ENCODE data around the gene RBP7.

Gene RBP7

GRCh38 chr1:10057796-10058195 lies 60.8 kb downstream of the RBP7 start:
- no peak overlapping the region for H3K4me3 ChIP-seq (replicated peaks in 1 of 2; ENCODE audit: low read depth in 2 of 2, low read length in 2 of 2)
- TF ChIP-seq, protein P1, sequence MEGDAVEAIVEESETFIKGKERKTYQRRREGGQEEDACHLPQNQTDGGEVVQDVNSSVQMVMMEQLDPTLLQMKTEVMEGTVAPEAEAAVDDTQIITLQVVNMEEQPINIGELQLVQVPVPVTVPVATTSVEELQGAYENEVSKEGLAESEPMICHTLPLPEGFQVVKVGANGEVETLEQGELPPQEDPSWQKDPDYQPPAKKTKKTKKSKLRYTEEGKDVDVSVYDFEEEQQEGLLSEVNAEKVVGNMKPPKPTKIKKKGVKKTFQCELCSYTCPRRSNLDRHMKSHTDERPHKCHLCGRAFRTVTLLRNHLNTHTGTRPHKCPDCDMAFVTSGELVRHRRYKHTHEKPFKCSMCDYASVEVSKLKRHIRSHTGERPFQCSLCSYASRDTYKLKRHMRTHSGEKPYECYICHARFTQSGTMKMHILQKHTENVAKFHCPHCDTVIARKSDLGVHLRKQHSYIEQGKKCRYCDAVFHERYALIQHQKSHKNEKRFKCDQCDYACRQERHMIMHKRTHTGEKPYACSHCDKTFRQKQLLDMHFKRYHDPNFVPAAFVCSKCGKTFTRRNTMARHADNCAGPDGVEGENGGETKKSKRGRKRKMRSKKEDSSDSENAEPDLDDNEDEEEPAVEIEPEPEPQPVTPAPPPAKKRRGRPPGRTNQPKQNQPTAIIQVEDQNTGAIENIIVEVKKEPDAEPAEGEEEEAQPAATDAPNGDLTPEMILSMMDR (IDR thresholded peaks at IDR 0.05; ENCODE audit: low read depth, low read length), result no peak
- no peak for DNase-seq (ENCODE audit: low read depth in 2 of 2)

DNA sequence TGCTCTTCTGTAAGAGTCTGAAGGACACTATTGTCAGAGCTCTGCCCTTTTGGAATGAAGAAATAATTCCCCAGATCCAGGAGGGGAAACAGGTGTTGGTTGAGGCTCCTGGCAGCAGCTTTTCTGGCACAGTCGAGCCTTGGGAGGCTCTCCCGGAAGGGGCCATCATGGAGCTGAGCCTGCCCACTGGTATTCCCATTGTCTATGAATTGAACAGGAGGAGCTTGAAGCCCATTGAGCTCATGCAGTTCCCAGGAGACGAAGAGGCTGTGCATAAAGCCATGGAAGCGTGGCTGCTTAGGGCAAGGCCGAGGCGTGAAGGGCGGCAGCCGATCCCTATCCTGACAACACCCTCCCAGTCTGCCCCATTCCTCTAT lies 62.3 kb downstream of the RBP7 start:
- TF ChIP-seq, protein P1 (IDR thresholded peaks at IDR 0.05; ENCODE audit: low read depth, low read length), result no peak
- no peak overlapping the region for H3K4me3 ChIP-seq (replicated peaks in 1 of 2; ENCODE audit: low read depth in 2 of 2, low read length in 2 of 2)
- DNase-seq (ENCODE audit: low read depth in 2 of 2), result no peak

DNA sequence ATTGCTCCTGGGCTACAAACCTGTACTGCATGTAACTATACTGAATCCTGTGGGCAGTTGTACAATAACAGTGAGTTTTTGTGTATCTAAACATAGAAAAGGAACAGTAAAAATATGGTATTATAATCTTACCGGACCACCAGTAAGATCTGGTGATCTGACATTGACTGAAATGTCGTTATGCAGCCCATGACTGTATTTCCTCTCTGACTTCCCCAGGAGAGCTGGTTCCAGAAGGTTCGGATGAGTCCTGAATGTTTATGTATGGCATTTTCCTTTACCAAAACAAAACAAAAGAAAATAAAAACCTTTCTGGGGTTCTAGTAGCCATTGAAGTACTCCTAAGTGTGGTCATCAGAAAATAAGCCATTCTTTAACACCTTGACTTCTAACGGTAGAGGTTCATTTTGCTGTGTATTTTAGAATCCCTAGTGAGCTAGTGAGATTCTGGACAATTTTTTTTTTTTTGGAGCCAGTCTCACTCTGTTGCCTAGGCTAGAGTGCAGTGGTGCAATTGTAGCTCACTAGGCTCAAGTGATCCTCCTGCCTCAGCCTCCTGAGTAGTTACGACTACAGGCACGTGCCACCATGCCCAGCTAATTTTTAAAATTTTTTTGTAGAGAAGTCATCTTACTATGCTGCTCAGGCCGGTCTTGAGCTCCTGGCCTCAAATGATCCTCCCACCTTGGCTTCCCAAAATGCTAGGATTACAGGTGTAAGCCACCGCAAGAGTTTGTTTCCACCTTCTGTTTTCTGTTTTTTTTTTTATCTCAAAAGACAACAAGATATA lies 63.5 kb downstream of the RBP7 start:
- no peak for DNase-seq (ENCODE audit: low read depth in 2 of 2)
- no peak overlapping the region for H3K4me3 ChIP-seq (replicated peaks in 1 of 2; ENCODE audit: low read depth in 2 of 2, low read length in 2 of 2)
- TF ChIP-seq, protein P1 (IDR thresholded peaks at IDR 0.05; ENCODE audit: low read depth, low read length), result no peak

DNA sequence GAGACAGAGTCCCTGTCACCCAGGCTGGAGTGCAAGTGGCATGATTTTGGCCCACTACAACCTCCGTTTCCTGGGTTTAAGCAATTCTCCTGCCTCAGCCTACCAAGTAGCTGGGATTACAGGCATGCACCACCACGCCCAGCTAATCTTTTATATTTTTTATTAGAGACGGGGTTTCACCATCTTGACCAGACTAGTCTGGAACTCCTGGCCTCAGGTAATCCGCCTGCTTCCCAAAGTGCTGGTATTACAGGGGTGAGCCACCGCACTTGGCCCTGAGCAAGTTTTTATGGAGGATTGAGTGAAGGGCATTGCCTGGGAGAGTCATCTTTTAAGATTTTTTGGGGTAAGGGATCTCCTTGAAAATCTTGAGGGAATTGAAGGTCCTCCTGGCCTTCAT lies 64.2 kb downstream of the RBP7 start:
- TF ChIP-seq, protein P1 (IDR thresholded peaks at IDR 0.05; ENCODE audit: low read depth, low read length), result no peak
- no peak overlapping the region for H3K4me3 ChIP-seq (replicated peaks in 1 of 2; ENCODE audit: low read depth in 2 of 2, low read length in 2 of 2)
- no peak for DNase-seq (ENCODE audit: low read depth in 2 of 2)

DNA sequence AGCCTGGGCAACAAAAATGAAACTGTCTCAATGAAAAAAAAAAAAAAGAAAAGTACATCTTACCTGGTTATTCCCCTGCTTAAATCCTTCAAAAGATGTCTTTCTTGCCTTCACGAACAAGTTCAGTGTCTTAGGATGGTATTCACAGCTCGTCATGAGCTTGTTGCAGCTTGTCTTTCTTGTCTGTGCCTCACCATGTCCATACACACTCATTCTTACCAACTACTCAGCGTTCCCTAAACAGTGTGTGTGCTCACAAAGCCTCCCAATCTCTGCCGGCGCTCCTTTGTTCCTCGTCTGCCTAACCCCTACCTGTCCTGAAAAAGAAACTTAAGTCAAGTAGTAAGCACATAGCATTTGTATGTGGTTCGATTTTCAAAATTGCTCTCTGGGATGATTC lies 66.8 kb downstream of the RBP7 start:
- H3K4me3 ChIP-seq (replicated peaks in 1 of 2; ENCODE audit: low read depth in 2 of 2, low read length in 2 of 2), result no peak overlapping the region
- no peak for DNase-seq (ENCODE audit: low read depth in 2 of 2)
- TF ChIP-seq, protein P1 (IDR thresholded peaks at IDR 0.05; ENCODE audit: low read depth, low read length), result no peak

GRCh38 chr1:10064416-10065343 lies 67.7 kb downstream of the RBP7 start:
- DNase-seq (ENCODE audit: low read depth in 2 of 2), result no peak
- no peak overlapping the region for H3K4me3 ChIP-seq (replicated peaks in 1 of 2; ENCODE audit: low read depth in 2 of 2, low read length in 2 of 2)
- TF ChIP-seq, protein P1 (IDR thresholded peaks at IDR 0.05; ENCODE audit: low read depth, low read length), result no peak
